ENCODE measurements around the gene GLB1L3. TPM values are rescaled to one million over a fixed set of nuclear protein-coding genes. Genes with fewer than 3 reads are reported as not detected.

The GLB1L3 gene
- total and polyA plus RNA-seq, 2 donors, result 0.71 to 1.8 TPM

DNA sequence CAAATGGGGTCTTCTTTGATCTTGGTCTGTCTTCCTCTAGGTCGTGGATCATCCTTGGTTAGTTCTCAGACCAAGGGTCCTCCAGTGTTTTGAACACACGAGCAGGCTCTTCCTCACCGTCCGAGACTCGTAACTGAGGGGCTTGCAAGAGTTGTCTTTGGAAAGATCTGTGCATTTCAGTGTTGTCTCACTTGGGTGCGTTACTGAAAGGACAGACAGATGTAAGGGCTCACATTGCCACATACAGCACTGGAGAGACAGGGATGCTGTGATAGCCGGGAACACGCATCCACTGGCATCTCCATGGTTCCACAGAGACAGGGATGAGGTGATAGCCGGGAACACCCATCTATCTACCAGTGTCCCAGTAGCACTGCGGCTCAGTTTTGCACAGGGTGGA lies 71.3 kb downstream of the GLB1L3 start:
- no peak for DNase-seq (ENCODE audit: low read depth in 6 of 9, low spot score in 9 of 9)
- no peak overlapping the region for H3K4me3 ChIP-seq (ENCODE audit: low read length in 2 of 2)
- H3K36me3 ChIP-seq (ENCODE audit: control insufficient read depth in 2 of 2, insufficient read depth in 2 of 2, low read length in 1 of 2), result no peaks in the 10 kb centered on the region
- H3K9me3 ChIP-seq (ENCODE audit: control insufficient read depth in 2 of 2, insufficient read depth in 1 of 2, low read length in 1 of 2), result peaks cover 0 to 3% of the 10 kb centered on the region in 2 donors
- 96% methylated on average over 10 of the region's 10 CpGs for WGBS
- H3K4me1 ChIP-seq (ENCODE audit: control insufficient read depth in 2 of 2, insufficient read depth in 2 of 2, low read length in 2 of 2), result no peaks in the 10 kb centered on the region
- peaks cover 0 to 11% of the 10 kb centered on the region in 2 donors for H3K27me3 ChIP-seq (ENCODE audit: control insufficient read depth in 2 of 2, insufficient read depth in 1 of 2, low read length in 1 of 2)
- no peak overlapping the region for H3K27ac ChIP-seq (ENCODE audit: low read depth in 1 of 2, low read length in 1 of 2)

- DNase-seq (ENCODE audit: low read depth in 6 of 9, low spot score in 9 of 9), result no peak
- no peaks in the 10 kb centered on the region for H3K36me3 ChIP-seq (ENCODE audit: control insufficient read depth in 2 of 2, insufficient read depth in 2 of 2, low read length in 1 of 2)
- 79% methylated on average over 6 of the region's 6 CpGs for WGBS
Observed at GRCh38 chr11:134349109-134349801, 73.1 kb downstream of the GLB1L3 start.

GRCh38 chr11:134349802-134350355 lies 73.7 kb downstream of the GLB1L3 start:
- Histone ChIP-seq H3K27me3 (ENCODE audit: control insufficient read depth in 2 of 2, insufficient read depth in 1 of 2, low read length in 1 of 2) (no peaks in the 10 kb centered on the region), H3K4me3 (ENCODE audit: low read length in 2 of 2) (no peak overlapping the region), H3K27ac (ENCODE audit: low read depth in 1 of 2, low read length in 1 of 2) (no peak overlapping the region), H3K4me1 (ENCODE audit: control insufficient read depth in 2 of 2, insufficient read depth in 2 of 2, low read length in 2 of 2) (no peaks in the 10 kb centered on the region), H3K9me3 (ENCODE audit: control insufficient read depth in 2 of 2, insufficient read depth in 1 of 2, low read length in 1 of 2) (peaks cover 0 to 3% of the 10 kb centered on the region in 2 donors), H3K36me3 (ENCODE audit: control insufficient read depth in 2 of 2, insufficient read depth in 2 of 2, low read length in 1 of 2) (no peaks in the 10 kb centered on the region)
- DNase-seq (ENCODE audit: low read depth in 6 of 9, low spot score in 9 of 9), result no peak
- WGBS, result 92% methylated on average over 10 of the region's 10 CpGs

More at GRCh38 chr11:134349109-134349801, 73.1 kb downstream of the GLB1L3 start:
- no peak overlapping the region for H3K4me3 ChIP-seq (ENCODE audit: low read length in 2 of 2)
- peaks cover 0 to 3% of the 10 kb centered on the region in 2 donors for H3K9me3 ChIP-seq (ENCODE audit: control insufficient read depth in 2 of 2, insufficient read depth in 1 of 2, low read length in 1 of 2)
- H3K4me1 ChIP-seq (ENCODE audit: control insufficient read depth in 2 of 2, insufficient read depth in 2 of 2, low read length in 2 of 2), result no peaks in the 10 kb centered on the region
- no peaks in the 10 kb centered on the region for H3K27me3 ChIP-seq (ENCODE audit: control insufficient read depth in 2 of 2, insufficient read depth in 1 of 2, low read length in 1 of 2)
- H3K27ac ChIP-seq (ENCODE audit: low read depth in 1 of 2, low read length in 1 of 2), result no peak overlapping the region

- 97% methylated on average over 9 of the region's 9 CpGs for WGBS
- Histone ChIP-seq H3K27ac (ENCODE audit: low read depth in 1 of 2, low read length in 1 of 2) (no peak overlapping the region), H3K36me3 (ENCODE audit: control insufficient read depth in 2 of 2, insufficient read depth in 2 of 2, low read length in 1 of 2) (no peaks in the 10 kb centered on the region), H3K4me1 (ENCODE audit: control insufficient read depth in 2 of 2, insufficient read depth in 2 of 2, low read length in 2 of 2) (no peaks in the 10 kb centered on the region), H3K4me3 (ENCODE audit: low read length in 2 of 2) (no peak overlapping the region), H3K9me3 (ENCODE audit: control insufficient read depth in 2 of 2, insufficient read depth in 1 of 2, low read length in 1 of 2) (peaks cover 0 to 3% of the 10 kb centered on the region in 2 donors), H3K27me3 (ENCODE audit: control insufficient read depth in 2 of 2, insufficient read depth in 1 of 2, low read length in 1 of 2) (no peaks in the 10 kb centered on the region)
- no peak for DNase-seq (ENCODE audit: low read depth in 6 of 9, low spot score in 9 of 9)
Observed at GRCh38 chr11:134350381-134350780, 74.2 kb downstream of the GLB1L3 start.

DNA sequence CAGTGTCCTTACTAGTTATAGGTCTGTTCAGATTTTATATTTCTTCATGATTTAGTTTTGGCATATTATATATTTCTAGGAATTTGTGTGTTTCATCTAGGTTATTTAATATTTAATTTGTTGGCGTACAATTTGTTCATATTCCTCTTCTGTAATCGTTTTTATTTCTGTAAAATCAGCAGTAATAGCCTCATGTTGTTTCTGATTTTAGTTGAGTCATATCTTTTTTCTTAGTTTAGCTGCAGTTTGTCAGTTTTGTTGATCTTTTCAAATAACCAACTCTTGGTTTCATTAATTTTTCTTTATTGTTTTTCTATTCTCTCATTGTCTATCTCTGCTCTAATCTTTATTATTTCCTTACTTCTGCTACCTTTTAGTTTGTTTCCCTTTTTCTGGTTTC lies 75.9 kb downstream of the GLB1L3 start:
- no peaks in the 10 kb centered on the region for H3K36me3 ChIP-seq (ENCODE audit: control insufficient read depth in 2 of 2, insufficient read depth in 2 of 2, low read length in 1 of 2)
- no peaks in the 10 kb centered on the region for H3K27me3 ChIP-seq (ENCODE audit: control insufficient read depth in 2 of 2, insufficient read depth in 1 of 2, low read length in 1 of 2)
- 95% methylated on average over 2 of the region's 2 CpGs for WGBS
- no peak overlapping the region for H3K27ac ChIP-seq (ENCODE audit: low read depth in 1 of 2, low read length in 1 of 2)
- H3K4me1 ChIP-seq (ENCODE audit: control insufficient read depth in 2 of 2, insufficient read depth in 2 of 2, low read length in 2 of 2), result no peaks in the 10 kb centered on the region
- H3K4me3 ChIP-seq (ENCODE audit: low read length in 2 of 2), result no peak overlapping the region
- DNase-seq (ENCODE audit: low read depth in 6 of 9, low spot score in 9 of 9), result no peak
- peaks cover 0 to 3% of the 10 kb centered on the region in 2 donors for H3K9me3 ChIP-seq (ENCODE audit: control insufficient read depth in 2 of 2, insufficient read depth in 1 of 2, low read length in 1 of 2)

DNA sequence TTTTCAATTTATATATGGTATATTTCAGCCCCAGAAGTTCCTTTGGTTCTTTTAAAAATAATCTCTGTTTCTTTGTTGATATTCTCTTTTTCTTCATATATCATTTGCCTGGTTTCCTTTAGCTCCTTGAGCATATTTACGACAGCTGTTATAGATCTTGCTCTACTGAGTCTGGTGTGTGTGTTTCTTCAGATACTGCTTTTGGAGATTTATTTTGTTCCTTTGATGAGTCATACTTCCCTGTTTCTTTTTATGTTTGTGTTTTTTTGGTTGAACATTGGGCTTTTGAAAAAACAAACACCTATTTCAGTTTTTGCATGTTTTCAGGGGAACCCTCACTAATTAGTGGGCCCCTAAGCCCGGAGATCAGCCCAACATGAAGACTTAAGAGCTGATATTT lies 79.0 kb downstream of the GLB1L3 start:
- peaks cover 0 to under 1% of the 10 kb centered on the region in 2 donors for H3K9me3 ChIP-seq (ENCODE audit: control insufficient read depth in 2 of 2, insufficient read depth in 1 of 2, low read length in 1 of 2)
- peaks cover 0 to 3% of the 10 kb centered on the region in 2 donors for H3K4me1 ChIP-seq (ENCODE audit: control insufficient read depth in 2 of 2, insufficient read depth in 2 of 2, low read length in 2 of 2)
- WGBS, result 69% methylated on average over 2 of the region's 2 CpGs
- no peaks in the 10 kb centered on the region for H3K36me3 ChIP-seq (ENCODE audit: control insufficient read depth in 2 of 2, insufficient read depth in 2 of 2, low read length in 1 of 2)
- no peak overlapping the region for H3K4me3 ChIP-seq (ENCODE audit: low read length in 2 of 2)
- no peak overlapping the region for H3K27ac ChIP-seq (ENCODE audit: low read depth in 1 of 2, low read length in 1 of 2)
- H3K27me3 ChIP-seq (ENCODE audit: control insufficient read depth in 2 of 2, insufficient read depth in 1 of 2, low read length in 1 of 2), result peaks cover 0 to 6% of the 10 kb centered on the region in 2 donors
- DNase-seq (ENCODE audit: low read depth in 6 of 9, low spot score in 9 of 9), result no peak

GRCh38 chr11:134355656-134356055 lies 79.5 kb downstream of the GLB1L3 start:
- WGBS, result 96% methylated on average over 5 of the region's 5 CpGs
- H3K27ac ChIP-seq (ENCODE audit: low read depth in 1 of 2, low read length in 1 of 2), result no peak overlapping the region
- H3K9me3 ChIP-seq (ENCODE audit: control insufficient read depth in 2 of 2, insufficient read depth in 1 of 2, low read length in 1 of 2), result no peaks in the 10 kb centered on the region
- peaks cover 0 to 9% of the 10 kb centered on the region in 2 donors for H3K27me3 ChIP-seq (ENCODE audit: control insufficient read depth in 2 of 2, insufficient read depth in 1 of 2, low read length in 1 of 2)
- H3K36me3 ChIP-seq (ENCODE audit: control insufficient read depth in 2 of 2, insufficient read depth in 2 of 2, low read length in 1 of 2), result no peaks in the 10 kb centered on the region
- DNase-seq (ENCODE audit: low read depth in 6 of 9, low spot score in 9 of 9), result no peak
- peaks cover 0 to 6% of the 10 kb centered on the region in 2 donors for H3K4me1 ChIP-seq (ENCODE audit: control insufficient read depth in 2 of 2, insufficient read depth in 2 of 2, low read length in 2 of 2)
- H3K4me3 ChIP-seq (ENCODE audit: low read length in 2 of 2), result no peak overlapping the region

GRCh38 chr11:134356656-134357544 lies 80.7 kb downstream of the GLB1L3 start:
- Histone ChIP-seq H3K27me3 (ENCODE audit: control insufficient read depth in 2 of 2, insufficient read depth in 1 of 2, low read length in 1 of 2) (peaks cover 0 to 9% of the 10 kb centered on the region in 2 donors), H3K4me3 (ENCODE audit: low read length in 2 of 2) (no peak overlapping the region), H3K27ac (ENCODE audit: low read depth in 1 of 2, low read length in 1 of 2) (no peak overlapping the region), H3K36me3 (ENCODE audit: control insufficient read depth in 2 of 2, insufficient read depth in 2 of 2, low read length in 1 of 2) (no peaks in the 10 kb centered on the region), H3K4me1 (ENCODE audit: control insufficient read depth in 2 of 2, insufficient read depth in 2 of 2, low read length in 2 of 2) (peaks cover 3 to 11% of the 10 kb centered on the region in 2 donors), H3K9me3 (ENCODE audit: control insufficient read depth in 2 of 2, insufficient read depth in 1 of 2, low read length in 1 of 2) (no peaks in the 10 kb centered on the region)
- 97% methylated on average over 21 of the region's 21 CpGs for WGBS
- no peak for DNase-seq (ENCODE audit: low read depth in 6 of 9, low spot score in 9 of 9)

GRCh38 chr11:134357545-134357839 lies 81.3 kb downstream of the GLB1L3 start:
- Histone ChIP-seq H3K36me3 (ENCODE audit: control insufficient read depth in 2 of 2, insufficient read depth in 2 of 2, low read length in 1 of 2) (no peaks in the 10 kb centered on the region), H3K27me3 (ENCODE audit: control insufficient read depth in 2 of 2, insufficient read depth in 1 of 2, low read length in 1 of 2) (peaks cover 0 to 9% of the 10 kb centered on the region in 2 donors), H3K9me3 (ENCODE audit: control insufficient read depth in 2 of 2, insufficient read depth in 1 of 2, low read length in 1 of 2) (no peaks in the 10 kb centered on the region), H3K4me1 (ENCODE audit: control insufficient read depth in 2 of 2, insufficient read depth in 2 of 2, low read length in 2 of 2) (peaks cover 3 to 11% of the 10 kb centered on the region in 2 donors), H3K27ac (ENCODE audit: low read depth in 1 of 2, low read length in 1 of 2) (no peak overlapping the region), H3K4me3 (ENCODE audit: low read length in 2 of 2) (no peak overlapping the region)
- WGBS, result 95% methylated on average over 8 of the region's 8 CpGs
- no peak for DNase-seq (ENCODE audit: low read depth in 6 of 9, low spot score in 9 of 9)
